Glutamatergic neuron (in vitro differentiated cells): ENCODE results near the gene CEP128. TPM values are rescaled to one million over a fixed set of nuclear protein-coding genes. Genes with fewer than 3 reads are reported as not detected.

Source experiments
- DNase-seq: peaks from one replicate; pipeline ENCODE4 v3.0.0; 2022
- H3K27ac Mint-ChIP-seq: one replicate; pipeline ENCODE4 v1.8.0; 2020; ENCODE audit warnings: mild to moderate bottlenecking, mixed read lengths, inconsistent platforms; ENCODE audit not compliant: unreplicated experiment
- H3K27me3 Mint-ChIP-seq: one replicate; pipeline ENCODE4 v1.8.0; 2020; ENCODE audit warnings: mild to moderate bottlenecking, moderate library complexity, mixed read lengths, inconsistent platforms; ENCODE audit not compliant: unreplicated experiment
- H3K36me3 Mint-ChIP-seq: one replicate; pipeline ENCODE4 v1.8.0; 2020; ENCODE audit warnings: mild to moderate bottlenecking, mixed read lengths, inconsistent platforms; ENCODE audit not compliant: unreplicated experiment
- H3K4me1 Mint-ChIP-seq: one replicate; pipeline ENCODE4 v1.8.0; 2020; ENCODE audit warnings: mild to moderate bottlenecking, low read depth, mixed read lengths, inconsistent platforms; ENCODE audit not compliant: unreplicated experiment
- H3K4me3 Mint-ChIP-seq: one replicate; pipeline ENCODE4 v1.8.0; 2020; ENCODE audit warnings: mild to moderate bottlenecking, mixed read lengths, inconsistent platforms; ENCODE audit not compliant: unreplicated experiment
- H3K9me3 Mint-ChIP-seq: one replicate; pipeline ENCODE4 v1.8.0; 2020; ENCODE audit warnings: mild to moderate bottlenecking, moderate library complexity, mixed read lengths, inconsistent platforms; ENCODE audit not compliant: unreplicated experiment
- CTCF ChIP-seq: fragments of 200-600 bp; sonication (generic); IDR thresholded peaks from one replicate; pipeline ENCODE4 v1.5.0; 2021; ENCODE audit not compliant: partially characterized antibody, unreplicated experiment
- total RNA-seq: library from RNA; stranded (reverse); fragmentation: NEBNext Ultra II Directional; extraction: Animal tissue kit (Norgen Biotek cat#: 25700); gene quantifications from one replicate; pipeline ENCODE4 v1.2.1, GENCODE V29; 2021; ENCODE audit not compliant: unreplicated experiment

Gene CEP128
- total RNA-seq, 1 donor from 2014 or later: 38.5 TPM

GRCh38 chr14:80489513-80489912 is 452.0 kb downstream of the CEP128 start:
- no peaks in the 10 kb centered on the region for H3K27me3 Mint-ChIP-seq
- no peak for TF ChIP-seq CTCF
- no peak for DNase-seq
- H3K36me3 Mint-ChIP-seq: no peaks in the 10 kb centered on the region
- H3K27ac Mint-ChIP-seq: no peak overlapping the region
- H3K4me1 Mint-ChIP-seq: no peaks in the 10 kb centered on the region
- no peaks in the 10 kb centered on the region for H3K9me3 Mint-ChIP-seq
- H3K4me3 Mint-ChIP-seq: no peak overlapping the region

DNA sequence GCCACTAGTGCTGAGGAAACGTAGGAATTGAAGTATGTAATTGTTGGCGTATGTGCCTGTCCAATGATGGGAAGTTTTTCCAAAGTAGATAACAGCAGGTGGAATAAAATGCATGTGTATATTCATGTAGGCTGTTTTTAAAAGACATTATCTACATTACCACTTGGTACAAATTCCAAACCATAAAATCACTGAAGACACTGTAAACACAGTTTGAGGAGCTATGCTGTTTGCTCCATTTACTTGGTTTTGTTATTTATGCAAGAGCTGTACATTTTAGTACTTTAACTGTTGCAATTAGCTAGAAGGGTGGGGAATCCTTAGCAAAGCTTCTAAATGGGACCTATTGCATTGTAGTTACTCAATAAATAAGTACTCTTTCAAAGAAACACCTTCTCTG is 455.8 kb downstream of the CEP128 start:
- Mint-ChIP-seq H3K4me1 (no peaks in the 10 kb centered on the region), H3K4me3 (no peak overlapping the region), H3K36me3 (no peaks in the 10 kb centered on the region), H3K27ac (no peak overlapping the region), H3K27me3 (peaks cover 3% of the 10 kb centered on the region), H3K9me3 (no peaks in the 10 kb centered on the region)
- TF ChIP-seq CTCF: no peak
- no peak for DNase-seq

DNA sequence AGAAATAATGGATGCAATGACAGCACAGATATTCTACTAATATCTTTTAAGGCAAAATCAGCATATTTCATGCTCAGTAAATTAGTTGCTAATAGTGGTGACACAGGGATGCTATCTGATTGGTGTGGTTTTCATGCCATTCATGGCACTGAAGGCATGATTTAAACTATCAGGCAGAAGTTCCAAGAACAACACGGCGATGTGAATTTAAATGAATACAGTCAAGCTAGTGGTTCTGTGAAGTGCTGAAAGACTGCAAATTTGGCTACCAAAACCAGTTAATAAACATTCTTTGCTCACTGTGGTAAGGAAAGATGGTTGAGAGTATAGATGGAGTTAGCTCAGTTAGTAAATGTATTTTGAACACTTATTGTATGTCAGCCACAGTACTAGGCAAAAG is 458.2 kb downstream of the CEP128 start:
- Mint-ChIP-seq H3K27ac (no peak overlapping the region), H3K4me1 (no peaks in the 10 kb centered on the region), H3K36me3 (no peaks in the 10 kb centered on the region), H3K9me3 (no peaks in the 10 kb centered on the region), H3K27me3 (peaks cover 6% of the 10 kb centered on the region), H3K4me3 (no peak overlapping the region)
- DNase-seq: no peak
- TF ChIP-seq CTCF: no peak

DNA sequence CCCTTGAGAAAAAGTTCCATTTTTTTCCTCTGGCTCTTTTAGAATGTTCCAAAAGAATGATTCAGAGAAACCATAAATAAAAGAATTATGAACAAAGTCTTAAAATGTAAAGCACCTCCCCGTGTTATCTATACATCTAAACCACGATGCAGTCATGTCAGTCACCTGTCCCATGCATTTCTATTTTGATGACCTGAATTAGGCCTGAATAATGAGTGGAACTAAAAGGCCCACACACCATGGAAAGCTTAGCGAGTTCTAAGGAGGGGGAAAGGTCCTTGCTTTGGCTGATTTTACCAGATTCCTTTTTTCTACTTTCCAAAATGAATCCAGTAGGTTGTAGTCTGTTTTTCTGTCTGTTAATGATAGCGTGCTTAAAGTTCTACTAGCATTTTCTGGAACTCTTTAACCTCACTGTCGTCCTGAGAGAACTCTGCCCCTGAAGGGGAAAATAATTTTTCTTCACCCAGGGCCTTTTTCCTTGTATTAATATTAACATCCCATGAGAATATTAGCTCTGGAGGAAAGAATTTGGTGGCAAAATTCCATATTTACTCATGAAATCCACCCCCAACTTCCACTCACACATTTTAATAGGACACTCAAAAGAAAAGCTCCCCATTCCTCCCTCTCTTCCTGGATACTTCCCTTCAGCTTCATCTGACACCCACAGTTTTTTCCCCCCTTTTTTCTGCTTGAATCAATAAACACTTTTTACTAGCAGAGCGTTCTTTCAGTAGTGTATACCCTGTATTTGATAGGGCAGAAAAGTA is 464.0 kb downstream of the CEP128 start:
- TF ChIP-seq CTCF: no peak
- H3K4me1 Mint-ChIP-seq: no peaks in the 10 kb centered on the region
- DNase-seq: no peak
- no peak overlapping the region for H3K4me3 Mint-ChIP-seq
- H3K27ac Mint-ChIP-seq: no peak overlapping the region
- H3K9me3 Mint-ChIP-seq: peaks cover 5% of the 10 kb centered on the region
- H3K36me3 Mint-ChIP-seq: peaks cover 6% of the 10 kb centered on the region
- H3K27me3 Mint-ChIP-seq: peaks cover 10% of the 10 kb centered on the region

GRCh38 chr14:80475074-80475473 is 466.5 kb downstream of the CEP128 start:
- Mint-ChIP-seq H3K27me3 (peaks cover 5% of the 10 kb centered on the region), H3K4me1 (no peaks in the 10 kb centered on the region)

More at GRCh38 chr14:80475074-80475473, 466.5 kb downstream of the CEP128 start:
- DNase-seq: no peak
- peaks cover 5% of the 10 kb centered on the region for H3K9me3 Mint-ChIP-seq
- no peak overlapping the region for H3K4me3 Mint-ChIP-seq
- no peak for TF ChIP-seq CTCF
- H3K27ac Mint-ChIP-seq: no peak overlapping the region
- H3K36me3 Mint-ChIP-seq: peaks cover 6% of the 10 kb centered on the region
